Measurements from ENCODE around the gene ORM1.

GRCh38 chr9:114341991-114342390, 19.1 kb downstream of the ORM1 start:
- TF ChIP-seq CTCF (conservative IDR thresholded peaks at IDR 0.05; ENCODE audit: low read depth, low read length) (no peak), EZH2phosphoT487 (IDR thresholded peaks at IDR 0.05; ENCODE audit: borderline replicate concordance, low read length) (no peak), EZH2 (IDR thresholded peaks at IDR 0.05; ENCODE audit: low read length, unreplicated experiment) (no peak)
